Lower leg skin (tissue), 4 donors: ENCODE data around the gene UTF1. TPM values are rescaled to one million over a fixed set of nuclear protein-coding genes. Genes with fewer than 3 reads are reported as not detected.

Experiments
- DNase-seq, 2 donors: peaks; one replicate each; pipeline ENCODE4 v3.0.0-alpha.2; 2019; ENCODE audit warnings: low spot score in 2 of 2
- H3K4me3 ChIP-seq: fragments of 200-600 bp; sonication (generic); 2 replicates; pipeline ENCODE4 v1.5.1; 2017; ENCODE audit warnings: mild to moderate bottlenecking, low read depth; ENCODE audit not compliant: poor library complexity, severe bottlenecking
- POLR2A ChIP-seq, 2 donors: fragments of 450-650 bp; IDR thresholded peaks; one replicate each; pipeline ENCODE4 v1.6.1; 2016 to 2017; ENCODE audit warnings: antibody characterized with exemption in 2 of 2, mild to moderate bottlenecking in 1 of 2, moderate library complexity in 1 of 2
- WGBS, 2 donors: methylation state at CpG; one replicate each; pipeline ENCODE4 v1.1.5; 2018; 5-methylcytosine and 5-hydroxymethylcytosine counted together
- intact Hi-C: fragments of 100-400 bp; cut with DNase I; formaldehyde crosslinking; loops from one replicate; pipeline ENCODE4 v1.15.0; 2023; ENCODE audit warnings: low total_unique reads
- total RNA-seq, 4 donors: library from RNA; depleted of rRNA; stranded (reverse); fragments of >200 nt; gene quantifications; one replicate each; pipeline ENCODE4 v1.1.0, GENCODE V29; 2016
- TF ChIP-seq, protein P1 (sequence below), 3 donors: fragments of 450-650 bp; IDR thresholded peaks; one replicate each; pipeline ENCODE4 v1.5.1; 2016; ENCODE audit warnings: antibody characterized with exemption in 3 of 3, mild to moderate bottlenecking in 3 of 3, moderate library complexity in 2 of 3

The UTF1 gene
- total RNA-seq, 4 donors from 2014 or later, result not detected

DNA sequence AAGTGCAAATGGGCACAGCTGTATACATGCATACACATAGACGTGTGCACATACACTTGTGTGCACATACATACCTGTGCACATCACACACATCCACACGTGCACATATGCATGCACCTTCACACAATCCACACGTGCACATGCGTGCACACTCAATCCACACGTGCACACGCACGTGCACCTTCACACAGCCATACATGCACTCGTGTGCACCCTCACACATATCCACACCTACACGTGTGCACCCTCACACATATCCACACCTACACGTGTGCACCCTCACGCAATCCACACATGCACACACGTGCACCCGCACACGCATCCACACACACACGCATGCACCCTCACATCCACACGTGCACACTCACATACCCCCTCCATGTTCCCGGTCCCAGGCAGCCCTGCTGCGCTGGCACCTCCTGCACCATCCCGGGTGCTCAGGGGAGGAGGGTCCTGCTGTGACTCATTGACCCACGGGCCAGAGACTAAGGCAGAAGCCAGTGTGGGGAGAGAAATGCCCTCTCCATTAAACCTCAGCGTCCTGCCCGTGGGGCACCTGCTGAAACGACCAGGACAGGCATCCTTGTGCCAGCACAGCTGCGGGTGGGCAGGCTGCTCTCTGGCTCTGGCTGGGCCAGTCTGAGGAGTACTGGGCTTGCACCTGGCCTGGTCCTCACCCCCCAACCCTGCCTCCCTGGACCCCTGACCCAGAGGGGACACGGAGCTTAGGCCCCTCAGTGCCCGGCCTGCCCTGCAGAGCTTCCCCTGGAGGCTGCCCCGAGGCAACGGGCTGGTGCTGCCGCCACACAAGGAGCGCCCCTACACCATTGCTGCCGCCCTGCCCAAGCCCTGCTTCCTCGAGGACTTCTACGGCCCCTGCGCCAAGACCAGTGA lies 17.8 kb upstream of the UTF1 start:
- no peak for DNase-seq
- intact Hi-C loops, result no loop called here
- TF ChIP-seq POLR2A (IDR thresholded peaks at IDR 0.05), result no peak
- TF ChIP-seq, protein P1, sequence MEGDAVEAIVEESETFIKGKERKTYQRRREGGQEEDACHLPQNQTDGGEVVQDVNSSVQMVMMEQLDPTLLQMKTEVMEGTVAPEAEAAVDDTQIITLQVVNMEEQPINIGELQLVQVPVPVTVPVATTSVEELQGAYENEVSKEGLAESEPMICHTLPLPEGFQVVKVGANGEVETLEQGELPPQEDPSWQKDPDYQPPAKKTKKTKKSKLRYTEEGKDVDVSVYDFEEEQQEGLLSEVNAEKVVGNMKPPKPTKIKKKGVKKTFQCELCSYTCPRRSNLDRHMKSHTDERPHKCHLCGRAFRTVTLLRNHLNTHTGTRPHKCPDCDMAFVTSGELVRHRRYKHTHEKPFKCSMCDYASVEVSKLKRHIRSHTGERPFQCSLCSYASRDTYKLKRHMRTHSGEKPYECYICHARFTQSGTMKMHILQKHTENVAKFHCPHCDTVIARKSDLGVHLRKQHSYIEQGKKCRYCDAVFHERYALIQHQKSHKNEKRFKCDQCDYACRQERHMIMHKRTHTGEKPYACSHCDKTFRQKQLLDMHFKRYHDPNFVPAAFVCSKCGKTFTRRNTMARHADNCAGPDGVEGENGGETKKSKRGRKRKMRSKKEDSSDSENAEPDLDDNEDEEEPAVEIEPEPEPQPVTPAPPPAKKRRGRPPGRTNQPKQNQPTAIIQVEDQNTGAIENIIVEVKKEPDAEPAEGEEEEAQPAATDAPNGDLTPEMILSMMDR (IDR thresholded peaks at IDR 0.05), result no peak
- 87 to 88% methylated on average over 22 to 26 of the region's 34 CpGs for WGBS, 2 donors
- no peak overlapping the region for H3K4me3 ChIP-seq

DNA sequence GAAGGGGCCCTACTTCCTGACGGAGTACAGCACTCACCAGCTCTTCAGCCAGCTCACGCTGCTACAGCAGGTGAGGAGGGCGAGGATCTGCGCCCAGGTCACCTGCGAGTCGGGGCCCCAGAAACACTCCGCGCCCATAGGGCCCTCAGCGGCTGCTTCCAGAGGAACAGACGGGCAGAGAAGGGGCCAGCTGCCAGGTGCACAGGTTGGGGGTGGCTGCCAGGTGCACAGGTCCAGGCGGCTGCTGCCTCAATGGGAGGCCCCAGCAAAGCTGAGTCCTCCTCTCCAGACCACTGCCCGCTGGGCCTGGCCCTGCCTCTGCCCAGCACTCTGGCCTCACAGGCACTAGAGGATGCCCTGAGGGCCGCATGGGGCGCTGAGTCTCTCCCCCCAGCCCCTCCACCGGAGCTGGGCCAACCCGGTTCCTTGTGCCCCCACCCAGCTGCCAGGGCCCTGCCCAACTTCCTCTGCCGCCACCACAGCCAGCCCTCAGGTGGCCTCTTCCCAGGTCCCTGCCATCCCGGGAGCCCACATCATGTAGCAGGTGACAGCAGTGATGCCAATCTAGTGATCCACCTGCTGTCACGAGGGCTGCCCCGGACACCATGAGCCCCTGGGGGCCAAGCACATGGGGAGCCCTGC lies 17.0 kb upstream of the UTF1 start:
- DNase-seq, result no peak
- 76 to 86% methylated on average over 9 to 18 of the region's 20 CpGs for WGBS, 2 donors
- no peak for TF ChIP-seq POLR2A (IDR thresholded peaks at IDR 0.05)
- TF ChIP-seq, protein P1 (IDR thresholded peaks at IDR 0.05), result no peak
- H3K4me3 ChIP-seq, result no peak overlapping the region
- intact Hi-C loops, result no loop called here

DNA sequence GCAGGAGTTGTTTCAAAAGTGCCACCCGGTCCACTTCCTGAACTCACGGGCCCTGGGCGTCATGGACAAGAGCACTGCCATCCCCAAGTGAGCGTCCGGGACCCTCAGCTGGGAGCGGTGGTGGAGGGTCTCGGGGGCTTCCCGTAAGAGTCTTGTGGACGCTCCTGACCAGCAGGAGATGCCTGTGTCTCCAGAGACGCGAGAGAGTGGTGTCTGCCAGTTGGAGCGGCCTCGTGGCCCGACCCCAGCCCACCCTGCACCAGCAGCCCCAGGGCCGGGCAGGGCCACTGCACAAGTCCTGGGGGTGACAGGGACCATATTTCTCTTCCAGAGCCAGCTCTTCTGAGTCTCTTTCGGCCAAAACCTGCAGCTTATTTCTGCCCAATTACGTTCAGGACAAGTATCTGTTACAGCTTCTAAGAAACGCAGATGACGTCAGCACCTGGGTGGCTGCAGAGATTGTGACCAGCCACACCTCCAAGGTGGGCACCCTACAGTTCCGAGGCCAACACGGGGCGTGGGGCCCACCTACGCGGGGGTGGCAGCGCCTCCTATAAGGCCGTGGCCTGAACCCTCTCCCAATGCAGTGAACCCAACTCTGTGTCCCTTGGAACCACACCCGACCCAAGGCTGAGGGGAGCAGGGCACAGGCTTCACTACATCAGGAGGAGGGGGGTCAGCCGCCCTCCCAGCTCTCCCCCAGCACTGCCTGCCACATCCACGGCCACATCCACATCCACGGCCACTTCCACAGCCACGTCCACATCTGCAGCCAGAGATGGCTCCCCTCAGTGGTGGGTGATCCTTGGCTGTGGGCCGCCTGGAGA lies 16.2 kb upstream of the UTF1 start:
- intact Hi-C loops, result no loop called here
- DNase-seq, result no peak
- no peak overlapping the region for H3K4me3 ChIP-seq
- WGBS, 2 donors, result 81 to 85% methylated on average over 31 to 32 of the region's 32 CpGs
- TF ChIP-seq POLR2A (IDR thresholded peaks at IDR 0.05), result no peak
- TF ChIP-seq, protein P1 (IDR thresholded peaks at IDR 0.05), result no peak

DNA sequence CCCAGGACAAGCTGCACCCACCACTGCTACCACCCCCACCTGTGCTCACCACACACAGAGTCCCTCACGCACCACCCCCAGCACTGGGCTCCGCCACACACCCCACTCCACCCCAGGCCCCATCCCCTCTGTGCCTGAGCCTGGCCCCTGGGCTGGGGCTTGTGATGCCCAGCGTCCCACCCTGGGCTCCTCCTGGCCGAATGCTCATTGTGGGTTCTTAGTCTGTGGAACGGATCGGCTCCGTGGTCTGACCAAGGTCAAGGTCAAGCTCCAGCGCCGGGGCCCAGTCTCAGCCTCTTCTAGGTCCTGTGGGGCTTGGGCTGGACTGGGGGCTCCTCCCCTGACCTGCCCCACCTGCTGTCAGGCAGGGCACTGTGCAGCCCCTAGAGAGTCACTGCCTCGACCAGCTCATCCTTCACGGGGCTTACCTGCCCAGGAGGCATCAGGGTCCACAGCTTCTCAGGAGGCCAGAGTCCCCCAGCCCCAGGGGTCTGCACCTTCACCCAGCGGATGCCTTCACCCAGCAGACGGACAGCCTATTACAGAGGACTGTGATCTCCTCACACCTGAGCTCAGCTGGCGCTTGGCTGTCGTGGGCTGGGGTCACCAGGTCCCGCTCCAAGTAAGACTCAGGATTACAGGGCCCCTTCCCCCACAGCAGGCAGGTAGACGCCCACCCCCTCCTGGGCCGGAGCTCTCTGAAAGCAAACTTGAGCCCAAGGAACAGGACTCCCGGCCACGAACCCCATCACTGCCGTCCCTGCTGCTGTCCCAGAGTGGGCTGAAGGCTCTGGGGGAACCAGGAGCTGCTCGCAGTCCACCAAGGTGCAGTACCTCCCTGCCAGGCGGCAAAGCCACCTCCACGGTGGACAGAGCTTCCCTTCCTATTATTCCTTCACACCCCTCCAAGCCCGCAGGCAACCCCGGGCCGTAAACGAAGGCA lies 15.3 kb upstream of the UTF1 start:
- no peak for DNase-seq
- no peak overlapping the region for H3K4me3 ChIP-seq
- WGBS, 2 donors, result 78 to 80% methylated on average over 23 to 27 of the region's 28 CpGs
- intact Hi-C loops, result no loop called here
- TF ChIP-seq, protein P1 (IDR thresholded peaks at IDR 0.05), result no peak
- no peak for TF ChIP-seq POLR2A (IDR thresholded peaks at IDR 0.05)

DNA sequence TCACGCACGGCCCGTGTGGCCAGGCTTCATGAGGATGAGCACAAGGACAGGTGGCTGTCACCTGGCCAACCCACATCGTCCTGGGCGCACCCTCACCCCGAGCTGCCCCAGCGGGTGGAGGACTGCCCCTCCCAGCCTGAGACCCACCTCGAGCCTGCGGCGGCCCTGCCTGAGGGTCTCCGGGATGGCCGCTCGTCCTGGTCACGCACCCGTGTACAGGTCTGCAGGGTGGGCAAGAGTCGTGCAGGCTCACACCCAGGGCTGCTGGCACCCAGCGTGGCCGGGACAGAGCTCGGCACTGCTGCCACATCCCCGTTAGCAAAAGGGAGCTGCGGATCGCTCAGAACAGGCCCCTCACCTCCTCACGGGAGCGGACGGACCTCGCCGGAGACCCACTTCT lies 14.4 kb upstream of the UTF1 start:
- no peak for DNase-seq
- no peak overlapping the region for H3K4me3 ChIP-seq
- TF ChIP-seq, protein P1 (IDR thresholded peaks at IDR 0.05), result no peak
- TF ChIP-seq POLR2A (IDR thresholded peaks at IDR 0.05), result no peak
- WGBS, 2 donors, result 91% methylated on average over 14 to 17 of the region's 27 CpGs
- intact Hi-C loops, result no loop called here
